Activated naive CD4-positive, alpha-beta T cell treated with anti-CD3 and anti-CD28 coated beads, Interleukin-2, amount 50 U/mL, for 16 hours (primary cell): ENCODE results near the gene HSBP1.
A peak's percentile ranks its signal among the peaks of the same experiment; 100 is the strongest.

Source experiments
- DNase-seq: peaks from one replicate; pipeline ENCODE4 v3.0.0-alpha.2; 2020

HSBP1 gene

GRCh38 chr16:83807710-83808572 is at the start of gene HSBP1:
HSBP1 (plus strand) TSS chr16:83807978; CDS start chr16:83808077, 99 bp downstream.
- peak; percentile 93 for DNase-seq

- DNase-seq, result no peak
Measured at GRCh38 chr16:83762141-83762991, 45.4 kb upstream of the HSBP1 start.

GRCh38 chr16:83762992-83763358 is 44.8 kb upstream of the HSBP1 start:
- no peak for DNase-seq

- DNase-seq, result no peak
Measured at GRCh38 chr16:83768986-83769385, 38.8 kb upstream of the HSBP1 start.

GRCh38 chr16:83769397-83770008 is 38.3 kb upstream of the HSBP1 start:
- no peak for DNase-seq

- DNase-seq, result no peak
Measured at GRCh38 chr16:83771306-83771942, 36.4 kb upstream of the HSBP1 start.

- no peak for DNase-seq
Measured at GRCh38 chr16:83772806-83773205, 35.0 kb upstream of the HSBP1 start.

- DNase-seq, result no peak
Measured at GRCh38 chr16:83774066-83774465, 33.7 kb upstream of the HSBP1 start.

GRCh38 chr16:83776944-83777343 is 30.8 kb upstream of the HSBP1 start:
- DNase-seq, result no peak

- DNase-seq, result no peak
Measured at GRCh38 chr16:83779886-83780285, 27.9 kb upstream of the HSBP1 start.

GRCh38 chr16:83785455-83785854 is 22.3 kb upstream of the HSBP1 start:
- DNase-seq, result no peak

- DNase-seq, result no peak
Measured at GRCh38 chr16:83789642-83790401, 18.0 kb upstream of the HSBP1 start.

GRCh38 chr16:83791916-83792315 is 15.9 kb upstream of the HSBP1 start:
- DNase-seq, result no peak

- no peak for DNase-seq
Measured at GRCh38 chr16:83792391-83792790, 15.4 kb upstream of the HSBP1 start.

GRCh38 chr16:83793179-83793578 is 14.6 kb upstream of the HSBP1 start:
- DNase-seq, result no peak

GRCh38 chr16:83794860-83795554 is 12.8 kb upstream of the HSBP1 start:
- DNase-seq, result no peak

GRCh38 chr16:83797013-83797412 is 10.8 kb upstream of the HSBP1 start:
- DNase-seq, result no peak

- DNase-seq, result no peak
Measured at GRCh38 chr16:83799336-83799735, 8.4 kb upstream of the HSBP1 start.

GRCh38 chr16:83802135-83802534 is 5.6 kb upstream of the HSBP1 start:
- no peak for DNase-seq

- no peak for DNase-seq
Measured at GRCh38 chr16:83802554-83803205, 5.1 kb upstream of the HSBP1 start.

GRCh38 chr16:83803811-83804210 is 4.0 kb upstream of the HSBP1 start:
- DNase-seq, result no peak
